A673 (cell line): ENCODE measurements around the gene TMEM263.

Experiments
- CTCF ChIP-seq: fragments of 300-800, 200-600 bp; sonication (generic); conservative IDR thresholded peaks from 2 replicates; pipeline ENCODE4 v1.5.1; 2017; ENCODE audit warnings: low read depth, mild to moderate bottlenecking, antibody characterized with exemption, low read length, moderate library complexity, mixed read lengths
- EZH2 ChIP-seq: fragments of 200-600 bp; sonication (generic); IDR thresholded peaks from 2 replicates; pipeline ENCODE4 v1.6.1; 2017; ENCODE audit warnings: borderline replicate concordance, low read depth, mild to moderate bottlenecking, mixed read lengths, antibody characterized with exemption, low read length; ENCODE audit not compliant: poor library complexity, severe bottlenecking

GRCh38 chr12:106976668-106977067, 21.0 kb downstream of the TMEM263 start:
- no peak for TF ChIP-seq CTCF
- TF ChIP-seq EZH2, result no peak
